K562 (cell line): ENCODE data around the gene SEH1L. TPM values are rescaled to one million over a fixed set of nuclear protein-coding genes. Genes with fewer than 3 reads are reported as not detected.

ENCODE experiments used
- KDM1A ChIP-seq, 2 experiments: fragments of 450-650 bp; IDR thresholded peaks; 2 replicates each; pipeline ENCODE4 v1.6.1; 2016; ENCODE audit warnings: mild to moderate bottlenecking in 2 of 2
- MAZ ChIP-seq, 2 experiments: fragments of 450-650 bp in 1 of 2; sonication (generic) in 1 of 2; formaldehyde crosslinking; IDR thresholded peaks in 1 of 2; conservative IDR thresholded peaks in 1 of 2; 2 replicates each; pipeline versions ENCODE4 v1.4.0 to v1.5.0; 2020; ENCODE audit warnings: mild to moderate bottlenecking in 1 of 2, missing genetic modification reagents in 1 of 2
- RBM25 ChIP-seq: fragments of 200-400 bp; formaldehyde crosslinking; IDR thresholded peaks from 2 replicates; pipeline ENCODE4 v1.6.1; 2018; ENCODE audit warnings: low read length, low read depth, moderate library complexity; ENCODE audit not compliant: severe bottlenecking
- ZBTB40 ChIP-seq, 2 experiments: fragments of 450-650 bp in 1 of 2; sonication (generic) in 1 of 2; formaldehyde crosslinking in 1 of 2; IDR thresholded peaks; 2 replicates each; pipeline versions ENCODE4 v1.7.1 to v1.9.0; 2016 to 2022; ENCODE audit warnings: inconsistent platforms in 1 of 2, mild to moderate bottlenecking in 1 of 2, missing genetic modification reagents in 1 of 2
- ZNF146 ChIP-seq: IDR thresholded peaks from one replicate; pipeline ENCODE4 v1.6.1; 2018; ENCODE audit warnings: missing compliant biosample characterization; ENCODE audit not compliant: unreplicated experiment
- polyA plus RNA-seq, 8 experiments: library from polyadenylated mRNA; depleted of rRNA in 4 of 8; stranded (reverse) in 5 of 8; unstranded in 3 of 8; fragments of >200 nt; fragmentation: Nextera tagmentation in 2 of 8; fragmentation: Illumina TruSeq in 1 of 8; extraction: Ambion mirVana in 2 of 8; extraction: Trizol in 1 of 8; gene quantifications; 2 replicates each; pipeline versions ENCODE4 v1.2.1 to v1.2.3, GENCODE V29; 2011 to 2014; ENCODE audit warnings: inconsistent platforms in 1 of 8, missing spikeins in 1 of 8
- total RNA-seq, 7 experiments: library from RNA; depleted of rRNA in 6 of 7; stranded (reverse); fragments of >200 nt in 6 of 7; fragmentation: Illumina TruSeq in 2 of 7; extraction: Trizol in 2 of 7; gene quantifications; 2 replicates each; pipeline versions ENCODE4 v1.2.1 to v1.2.3, GENCODE V29; 2011 to 2021; ENCODE audit warnings: low replicate concordance in 1 of 7

Gene SEH1L
- total and polyA plus RNA-seq, 9 of the 15 experiments (the other 6 are each of a cell fraction or from before 2014, with no cell fraction given): 62.2 to 180 (median 108) TPM

GRCh38 chr18:12958478-12958877, 10.7 kb downstream of the SEH1L start (continued):
- TF ChIP-seq ZBTB40 (IDR thresholded peaks at IDR 0.05) (no peak), ZBTB40 (CRISPR knock-in tag; IDR thresholded peaks at IDR 0.05) (no peak), RBM25 (peak; percentile 69), MAZ (CRISPR knock-in tag; conservative IDR thresholded peaks at IDR 0.05 in 1 of 2, IDR thresholded peaks at IDR 0.05 in 1 of 2) (no peak), KDM1A (IDR thresholded peaks at IDR 0.05) (0 out of 4 replicates have a peak, but pooled peaks of 1 of the 2 experiments have one; percentile 21), ZNF146 (CRISPR knock-in tag) (peak; percentile 82)
